ENCODE results near the gene RPS15A. TPM values are rescaled to one million over a fixed set of nuclear protein-coding genes. Genes with fewer than 3 reads are reported as not detected.
A peak's percentile ranks its signal among the peaks of the same experiment; 100 is the strongest.
"Not testable (repeated sequence)": the region's sequence is repeated elsewhere in the genome, so short reads cannot be mapped to it uniquely, and the experiment has no call there.

Gene RPS15A
- total RNA-seq, 3 donors from 2014 or later = 1,663 to 1,788 (median 1,766) TPM

- H3K4me3 Mint-ChIP-seq = peak overlapping the region; percentile 54
- H3K4me1 Mint-ChIP-seq (ENCODE audit: low read depth) = peaks cover 22% of the 10 kb centered on the region
- ATAC-seq; DNase-seq; H3K9me3 Mint-ChIP-seq; H3K27me3 Mint-ChIP-seq (ENCODE audit: low read depth); H3K36me3 Mint-ChIP-seq (ENCODE audit: insufficient read depth): not testable (repeated sequence)
Measured at GRCh38 chr16:18756639-18757038, 33.5 kb downstream of the RPS15A start.

DNA sequence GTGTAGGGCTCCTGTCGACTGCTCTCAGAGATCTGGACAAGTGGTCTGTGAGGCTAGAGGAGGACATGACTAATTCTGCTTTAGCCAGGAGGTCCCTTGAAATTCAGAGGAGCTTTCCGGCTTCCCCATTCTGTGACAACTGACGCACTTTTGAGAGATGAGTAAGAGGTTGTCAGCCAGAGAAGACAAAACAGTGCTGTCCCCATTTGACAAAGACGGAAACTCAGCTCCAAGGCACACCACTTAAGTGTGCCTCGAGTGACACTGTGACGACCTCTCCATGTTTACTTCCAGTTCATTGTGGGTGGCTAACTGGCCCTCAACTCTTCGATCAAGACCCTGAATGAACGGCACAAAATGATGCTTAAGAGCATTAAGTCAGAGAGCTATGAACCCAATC, 47.3 kb downstream of the RPS15A start:
- not testable (repeated sequence) for H3K36me3 Mint-ChIP-seq (ENCODE audit: insufficient read depth); H3K9me3 Mint-ChIP-seq; H3K4me1 Mint-ChIP-seq (ENCODE audit: low read depth); DNase-seq; H3K4me3 Mint-ChIP-seq; ATAC-seq; H3K27me3 Mint-ChIP-seq (ENCODE audit: low read depth)

DNA sequence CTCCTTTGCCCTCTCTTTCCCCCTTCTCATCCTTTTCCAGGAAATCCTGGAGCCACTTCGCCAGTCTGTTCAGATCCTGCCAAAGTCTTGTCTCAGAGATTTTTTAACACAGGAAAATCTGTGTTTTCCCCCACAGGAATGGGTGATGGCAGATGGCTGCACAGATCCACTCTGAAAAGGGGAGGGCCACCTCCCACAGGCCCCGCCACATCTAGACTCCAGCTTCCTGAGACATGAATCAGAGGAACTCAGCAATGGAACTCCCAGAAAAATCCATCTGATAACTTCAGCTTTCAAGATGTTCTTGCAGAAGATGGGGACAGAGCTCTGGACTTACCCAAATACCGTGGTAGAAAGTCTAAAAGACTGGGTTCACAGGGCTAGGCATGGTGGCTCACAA, 50.1 kb downstream of the RPS15A start:
- not testable (repeated sequence) for H3K36me3 Mint-ChIP-seq (ENCODE audit: insufficient read depth); H3K27me3 Mint-ChIP-seq (ENCODE audit: low read depth); DNase-seq; H3K4me3 Mint-ChIP-seq; H3K9me3 Mint-ChIP-seq; H3K4me1 Mint-ChIP-seq (ENCODE audit: low read depth); ATAC-seq

DNA sequence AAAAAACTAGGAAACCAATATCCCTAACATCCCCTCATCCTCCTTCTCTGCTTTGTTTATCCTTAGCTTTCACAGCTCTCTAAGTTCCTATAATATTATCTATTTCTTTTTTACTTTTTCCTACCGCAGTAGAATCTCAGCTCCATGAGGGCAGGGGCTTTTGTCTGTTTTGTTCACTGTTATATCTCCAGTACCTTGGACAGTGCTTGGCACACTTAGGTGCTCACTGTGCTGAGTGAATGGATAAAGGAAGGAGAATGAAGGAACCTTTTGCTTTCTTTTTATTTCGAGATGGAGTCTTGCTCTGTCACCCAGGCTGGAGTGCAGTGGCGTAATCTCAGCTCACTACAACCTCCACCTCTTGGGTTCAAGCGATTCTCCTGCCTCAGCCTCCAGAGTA, 51.4 kb downstream of the RPS15A start:
- H3K4me3 Mint-ChIP-seq; ATAC-seq; H3K27me3 Mint-ChIP-seq (ENCODE audit: low read depth); H3K4me1 Mint-ChIP-seq (ENCODE audit: low read depth); H3K9me3 Mint-ChIP-seq; H3K36me3 Mint-ChIP-seq (ENCODE audit: insufficient read depth); DNase-seq: not testable (repeated sequence)

DNA sequence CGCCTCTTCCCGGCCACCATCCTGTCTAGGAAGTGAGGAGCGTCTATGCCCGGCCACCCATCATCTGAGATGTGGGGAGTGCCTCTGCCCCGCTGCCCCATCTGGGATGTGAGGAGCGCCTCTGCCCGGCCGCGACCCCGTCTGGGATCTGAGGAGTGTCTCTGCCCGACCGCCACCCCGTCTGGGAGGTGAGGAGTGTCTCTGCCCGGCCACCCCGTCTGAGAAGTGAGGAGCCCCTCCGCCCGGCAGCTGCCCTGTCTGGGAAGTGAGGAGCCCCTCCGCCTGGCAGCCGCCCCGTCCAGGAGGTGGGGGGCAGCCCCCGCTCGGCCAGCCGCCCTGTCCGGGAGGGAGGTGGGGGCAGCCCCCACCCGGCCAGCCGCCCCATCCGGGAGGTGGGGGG, 55.9 kb downstream of the RPS15A start:
- H3K4me3 Mint-ChIP-seq; H3K27me3 Mint-ChIP-seq (ENCODE audit: low read depth); DNase-seq; H3K36me3 Mint-ChIP-seq (ENCODE audit: insufficient read depth); ATAC-seq; H3K4me1 Mint-ChIP-seq (ENCODE audit: low read depth); H3K9me3 Mint-ChIP-seq: not testable (repeated sequence)

Other genes with a start within 250 kb of the RPS15A start
- gene NOMO2, start 228.2 kb downstream of the RPS15A start, total RNA-seq = 100 to 1,000 TPM; 130 to 135 (median 134) TPM
- 10 to 100 TPM; 49.1 to 60.6 (median 51.9) TPM for gene ARL6IP1, start 11.2 kb upstream of the RPS15A start, total RNA-seq
- 10 to 100 TPM; 83.7 to 94.7 (median 87.3) TPM for gene SMG1, start 136.1 kb upstream of the RPS15A start, total RNA-seq
- not detected for gene TMC7, start 193.6 kb upstream of the RPS15A start, total RNA-seq

Data from activated T-cell treated with anti-CD3 and anti-CD28 coated beads, Interleukin-2, amount 50 U/mL, for 4 hours (primary cell).